K562 (cell line): Measurements from ENCODE around the gene F11R. TPM values are rescaled to one million over a fixed set of nuclear protein-coding genes. Genes with fewer than 3 reads are reported as not detected.

Source experiments
- ARNT ChIP-seq, 2 experiments: fragments of 450-650 bp; IDR thresholded peaks; 2 replicates each; pipeline ENCODE4 v1.6.1; 2016; ENCODE audit warnings: mild to moderate bottlenecking in 1 of 2
- KDM5B ChIP-seq: fragments of 200-600 bp; sonication (generic); IDR thresholded peaks from 2 replicates; pipeline ENCODE4 v1.6.1; 2012; ENCODE audit warnings: low read depth, mild to moderate bottlenecking, moderate library complexity, low read length, control low read depth, inconsistent platforms; ENCODE audit not compliant: insufficient replicate concordance
- PHTF2 ChIP-seq: fragments of 250-450 bp; sonication (Bioruptor Pico); IDR thresholded peaks from 2 replicates; pipeline ENCODE4 v1.5.0; 2021; ENCODE audit warnings: mild to moderate bottlenecking
- PURB ChIP-seq: sonication (generic); formaldehyde crosslinking; IDR thresholded peaks from 2 replicates; pipeline ENCODE4 v1.9.0; 2021; ENCODE audit warnings: low read depth, mild to moderate bottlenecking, missing genetic modification reagents
- RBBP5 ChIP-seq: fragments of 200-600 bp; sonication (generic); IDR thresholded peaks from 2 replicates; pipeline ENCODE4 v1.6.1; 2012; ENCODE audit warnings: borderline replicate concordance, mild to moderate bottlenecking, low read length, control low read depth, inconsistent platforms; ENCODE audit not compliant: insufficient read depth, poor library complexity, severe bottlenecking
- SMARCA5 ChIP-seq: fragments of 450-650 bp; IDR thresholded peaks from 2 replicates; pipeline ENCODE4 v1.6.1; 2016
- ZBTB1 ChIP-seq: sonication (generic); formaldehyde crosslinking; IDR thresholded peaks from 2 replicates; pipeline ENCODE4 v1.8.1; 2023; ENCODE audit warnings: missing genetic modification reagents, low read depth, mild to moderate bottlenecking, borderline replicate concordance
- polyA plus RNA-seq, 8 experiments: library from polyadenylated mRNA; depleted of rRNA in 4 of 8; stranded (reverse) in 5 of 8; unstranded in 3 of 8; fragments of >200 nt; fragmentation: Nextera tagmentation in 2 of 8; fragmentation: Illumina TruSeq in 1 of 8; extraction: Ambion mirVana in 2 of 8; extraction: Trizol in 1 of 8; gene quantifications; 2 replicates each; pipeline versions ENCODE4 v1.2.1 to v1.2.3, GENCODE V29; 2011 to 2014; ENCODE audit warnings: inconsistent platforms in 1 of 8, missing spikeins in 1 of 8
- total RNA-seq, 7 experiments: library from RNA; depleted of rRNA in 6 of 7; stranded (reverse); fragments of >200 nt in 6 of 7; fragmentation: Illumina TruSeq in 2 of 7; extraction: Trizol in 2 of 7; gene quantifications; 2 replicates each; pipeline versions ENCODE4 v1.2.1 to v1.2.3, GENCODE V29; 2011 to 2021; ENCODE audit warnings: low replicate concordance in 1 of 7
- TF ChIP-seq, protein P1 (sequence below): fragments of 200-600 bp; sonication (generic); IDR thresholded peaks from one replicate; pipeline ENCODE4 v1.6.1; 2012; ENCODE audit warnings: mild to moderate bottlenecking, low read depth, low read length, inconsistent platforms
- TF ChIP-seq, protein P2 (sequence below): sonication (generic); IDR thresholded peaks from 2 replicates; pipeline ENCODE4 v1.6.1; 2016
- TF ChIP-seq, protein P3 (sequence below): fragments of 450-650 bp; formaldehyde crosslinking; IDR thresholded peaks from 2 replicates; pipeline ENCODE4 v1.4.0; 2022; ENCODE audit warnings: missing genetic modification characterization
- TF ChIP-seq, protein P4 (sequence below): fragments of 250-450 bp; sonication (Bioruptor Pico); IDR thresholded peaks from 2 replicates; pipeline ENCODE4 v1.5.0; 2022; ENCODE audit warnings: mild to moderate bottlenecking

F11R gene
- total and polyA plus RNA-seq, 9 of the 15 experiments (the other 6 are each of a cell fraction or from before 2014, with no cell fraction given), result 27.4 to 187 (median 52.5) TPM

DNA sequence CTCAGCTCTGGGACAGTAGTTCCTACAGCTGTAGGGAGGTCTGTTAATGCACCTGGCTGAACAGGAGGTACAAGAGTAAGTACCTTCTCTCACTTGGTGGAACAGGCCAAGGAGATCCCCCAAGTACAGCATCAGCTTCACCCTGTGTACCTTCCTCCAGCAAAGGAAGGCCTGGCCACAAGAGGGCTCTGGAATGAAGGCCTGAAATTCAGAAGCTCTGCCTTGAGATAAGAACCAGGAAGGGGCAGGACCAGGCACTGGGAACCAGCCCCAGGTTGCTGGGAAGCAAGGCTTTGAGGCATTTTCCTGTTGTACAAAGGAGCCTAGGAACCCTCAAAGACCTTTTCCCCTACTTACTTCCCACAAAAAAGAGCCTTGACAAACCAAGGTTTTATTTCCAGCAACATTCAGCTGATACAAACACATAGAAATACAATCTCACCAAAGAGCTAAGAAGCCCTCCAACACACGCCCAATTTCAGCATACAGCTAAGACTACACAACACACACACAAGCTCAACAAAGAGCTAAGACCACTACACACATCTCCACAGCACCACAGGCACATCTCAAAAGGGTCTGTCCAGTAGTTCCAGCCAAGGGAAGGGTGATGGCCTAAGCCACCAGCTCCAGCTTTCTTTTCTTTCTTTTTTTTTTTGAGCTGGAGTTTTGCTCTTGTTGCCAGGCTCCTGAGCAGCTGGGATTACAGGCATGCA, 23.5 kb downstream of the F11R start (continued):
- TF ChIP-seq, protein P1, sequence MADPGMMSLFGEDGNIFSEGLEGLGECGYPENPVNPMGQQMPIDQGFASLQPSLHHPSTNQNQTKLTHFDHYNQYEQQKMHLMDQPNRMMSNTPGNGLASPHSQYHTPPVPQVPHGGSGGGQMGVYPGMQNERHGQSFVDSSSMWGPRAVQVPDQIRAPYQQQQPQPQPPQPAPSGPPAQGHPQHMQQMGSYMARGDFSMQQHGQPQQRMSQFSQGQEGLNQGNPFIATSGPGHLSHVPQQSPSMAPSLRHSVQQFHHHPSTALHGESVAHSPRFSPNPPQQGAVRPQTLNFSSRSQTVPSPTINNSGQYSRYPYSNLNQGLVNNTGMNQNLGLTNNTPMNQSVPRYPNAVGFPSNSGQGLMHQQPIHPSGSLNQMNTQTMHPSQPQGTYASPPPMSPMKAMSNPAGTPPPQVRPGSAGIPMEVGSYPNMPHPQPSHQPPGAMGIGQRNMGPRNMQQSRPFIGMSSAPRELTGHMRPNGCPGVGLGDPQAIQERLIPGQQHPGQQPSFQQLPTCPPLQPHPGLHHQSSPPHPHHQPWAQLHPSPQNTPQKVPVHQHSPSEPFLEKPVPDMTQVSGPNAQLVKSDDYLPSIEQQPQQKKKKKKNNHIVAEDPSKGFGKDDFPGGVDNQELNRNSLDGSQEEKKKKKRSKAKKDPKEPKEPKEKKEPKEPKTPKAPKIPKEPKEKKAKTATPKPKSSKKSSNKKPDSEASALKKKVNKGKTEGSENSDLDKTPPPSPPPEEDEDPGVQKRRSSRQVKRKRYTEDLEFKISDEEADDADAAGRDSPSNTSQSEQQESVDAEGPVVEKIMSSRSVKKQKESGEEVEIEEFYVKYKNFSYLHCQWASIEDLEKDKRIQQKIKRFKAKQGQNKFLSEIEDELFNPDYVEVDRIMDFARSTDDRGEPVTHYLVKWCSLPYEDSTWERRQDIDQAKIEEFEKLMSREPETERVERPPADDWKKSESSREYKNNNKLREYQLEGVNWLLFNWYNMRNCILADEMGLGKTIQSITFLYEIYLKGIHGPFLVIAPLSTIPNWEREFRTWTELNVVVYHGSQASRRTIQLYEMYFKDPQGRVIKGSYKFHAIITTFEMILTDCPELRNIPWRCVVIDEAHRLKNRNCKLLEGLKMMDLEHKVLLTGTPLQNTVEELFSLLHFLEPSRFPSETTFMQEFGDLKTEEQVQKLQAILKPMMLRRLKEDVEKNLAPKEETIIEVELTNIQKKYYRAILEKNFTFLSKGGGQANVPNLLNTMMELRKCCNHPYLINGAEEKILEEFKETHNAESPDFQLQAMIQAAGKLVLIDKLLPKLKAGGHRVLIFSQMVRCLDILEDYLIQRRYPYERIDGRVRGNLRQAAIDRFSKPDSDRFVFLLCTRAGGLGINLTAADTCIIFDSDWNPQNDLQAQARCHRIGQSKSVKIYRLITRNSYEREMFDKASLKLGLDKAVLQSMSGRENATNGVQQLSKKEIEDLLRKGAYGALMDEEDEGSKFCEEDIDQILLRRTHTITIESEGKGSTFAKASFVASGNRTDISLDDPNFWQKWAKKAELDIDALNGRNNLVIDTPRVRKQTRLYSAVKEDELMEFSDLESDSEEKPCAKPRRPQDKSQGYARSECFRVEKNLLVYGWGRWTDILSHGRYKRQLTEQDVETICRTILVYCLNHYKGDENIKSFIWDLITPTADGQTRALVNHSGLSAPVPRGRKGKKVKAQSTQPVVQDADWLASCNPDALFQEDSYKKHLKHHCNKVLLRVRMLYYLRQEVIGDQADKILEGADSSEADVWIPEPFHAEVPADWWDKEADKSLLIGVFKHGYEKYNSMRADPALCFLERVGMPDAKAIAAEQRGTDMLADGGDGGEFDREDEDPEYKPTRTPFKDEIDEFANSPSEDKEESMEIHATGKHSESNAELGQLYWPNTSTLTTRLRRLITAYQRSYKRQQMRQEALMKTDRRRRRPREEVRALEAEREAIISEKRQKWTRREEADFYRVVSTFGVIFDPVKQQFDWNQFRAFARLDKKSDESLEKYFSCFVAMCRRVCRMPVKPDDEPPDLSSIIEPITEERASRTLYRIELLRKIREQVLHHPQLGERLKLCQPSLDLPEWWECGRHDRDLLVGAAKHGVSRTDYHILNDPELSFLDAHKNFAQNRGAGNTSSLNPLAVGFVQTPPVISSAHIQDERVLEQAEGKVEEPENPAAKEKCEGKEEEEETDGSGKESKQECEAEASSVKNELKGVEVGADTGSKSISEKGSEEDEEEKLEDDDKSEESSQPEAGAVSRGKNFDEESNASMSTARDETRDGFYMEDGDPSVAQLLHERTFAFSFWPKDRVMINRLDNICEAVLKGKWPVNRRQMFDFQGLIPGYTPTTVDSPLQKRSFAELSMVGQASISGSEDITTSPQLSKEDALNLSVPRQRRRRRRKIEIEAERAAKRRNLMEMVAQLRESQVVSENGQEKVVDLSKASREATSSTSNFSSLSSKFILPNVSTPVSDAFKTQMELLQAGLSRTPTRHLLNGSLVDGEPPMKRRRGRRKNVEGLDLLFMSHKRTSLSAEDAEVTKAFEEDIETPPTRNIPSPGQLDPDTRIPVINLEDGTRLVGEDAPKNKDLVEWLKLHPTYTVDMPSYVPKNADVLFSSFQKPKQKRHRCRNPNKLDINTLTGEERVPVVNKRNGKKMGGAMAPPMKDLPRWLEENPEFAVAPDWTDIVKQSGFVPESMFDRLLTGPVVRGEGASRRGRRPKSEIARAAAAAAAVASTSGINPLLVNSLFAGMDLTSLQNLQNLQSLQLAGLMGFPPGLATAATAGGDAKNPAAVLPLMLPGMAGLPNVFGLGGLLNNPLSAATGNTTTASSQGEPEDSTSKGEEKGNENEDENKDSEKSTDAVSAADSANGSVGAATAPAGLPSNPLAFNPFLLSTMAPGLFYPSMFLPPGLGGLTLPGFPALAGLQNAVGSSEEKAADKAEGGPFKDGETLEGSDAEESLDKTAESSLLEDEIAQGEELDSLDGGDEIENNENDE, result no peak
- no peak for TF ChIP-seq RBBP5
- no peak for TF ChIP-seq KDM5B
- TF ChIP-seq PURB (CRISPR knock-in tag), result no peak
- TF ChIP-seq ZBTB1 (CRISPR knock-in tag), result no peak
- 0 out of 4 replicates have a peak, but pooled peaks of 1 of the 2 experiments have one; percentile 32 for TF ChIP-seq ARNT (IDR thresholded peaks at IDR 0.05)
- TF ChIP-seq SMARCA5, result no peak
- TF ChIP-seq, protein P2, sequence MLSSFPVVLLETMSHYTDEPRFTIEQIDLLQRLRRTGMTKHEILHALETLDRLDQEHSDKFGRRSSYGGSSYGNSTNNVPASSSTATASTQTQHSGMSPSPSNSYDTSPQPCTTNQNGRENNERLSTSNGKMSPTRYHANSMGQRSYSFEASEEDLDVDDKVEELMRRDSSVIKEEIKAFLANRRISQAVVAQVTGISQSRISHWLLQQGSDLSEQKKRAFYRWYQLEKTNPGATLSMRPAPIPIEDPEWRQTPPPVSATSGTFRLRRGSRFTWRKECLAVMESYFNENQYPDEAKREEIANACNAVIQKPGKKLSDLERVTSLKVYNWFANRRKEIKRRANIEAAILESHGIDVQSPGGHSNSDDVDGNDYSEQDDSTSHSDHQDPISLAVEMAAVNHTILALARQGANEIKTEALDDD, result no peak
- TF ChIP-seq PHTF2 (CRISPR knock-in tag), result no peak
- TF ChIP-seq, protein P3, sequence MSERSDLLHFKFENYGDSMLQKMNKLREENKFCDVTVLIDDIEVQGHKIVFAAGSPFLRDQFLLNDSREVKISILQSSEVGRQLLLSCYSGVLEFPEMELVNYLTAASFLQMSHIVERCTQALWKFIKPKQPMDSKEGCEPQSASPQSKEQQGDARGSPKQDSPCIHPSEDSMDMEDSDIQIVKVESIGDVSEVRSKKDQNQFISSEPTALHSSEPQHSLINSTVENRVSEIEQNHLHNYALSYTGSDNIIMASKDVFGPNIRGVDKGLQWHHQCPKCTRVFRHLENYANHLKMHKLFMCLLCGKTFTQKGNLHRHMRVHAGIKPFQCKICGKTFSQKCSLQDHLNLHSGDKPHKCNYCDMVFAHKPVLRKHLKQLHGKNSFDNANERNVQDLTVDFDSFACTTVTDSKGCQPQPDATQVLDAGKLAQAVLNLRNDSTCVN (CRISPR knock-in tag), result 0 out of 2 replicates have a peak, but pooled peaks have one; percentile 32
- TF ChIP-seq, protein P4, sequence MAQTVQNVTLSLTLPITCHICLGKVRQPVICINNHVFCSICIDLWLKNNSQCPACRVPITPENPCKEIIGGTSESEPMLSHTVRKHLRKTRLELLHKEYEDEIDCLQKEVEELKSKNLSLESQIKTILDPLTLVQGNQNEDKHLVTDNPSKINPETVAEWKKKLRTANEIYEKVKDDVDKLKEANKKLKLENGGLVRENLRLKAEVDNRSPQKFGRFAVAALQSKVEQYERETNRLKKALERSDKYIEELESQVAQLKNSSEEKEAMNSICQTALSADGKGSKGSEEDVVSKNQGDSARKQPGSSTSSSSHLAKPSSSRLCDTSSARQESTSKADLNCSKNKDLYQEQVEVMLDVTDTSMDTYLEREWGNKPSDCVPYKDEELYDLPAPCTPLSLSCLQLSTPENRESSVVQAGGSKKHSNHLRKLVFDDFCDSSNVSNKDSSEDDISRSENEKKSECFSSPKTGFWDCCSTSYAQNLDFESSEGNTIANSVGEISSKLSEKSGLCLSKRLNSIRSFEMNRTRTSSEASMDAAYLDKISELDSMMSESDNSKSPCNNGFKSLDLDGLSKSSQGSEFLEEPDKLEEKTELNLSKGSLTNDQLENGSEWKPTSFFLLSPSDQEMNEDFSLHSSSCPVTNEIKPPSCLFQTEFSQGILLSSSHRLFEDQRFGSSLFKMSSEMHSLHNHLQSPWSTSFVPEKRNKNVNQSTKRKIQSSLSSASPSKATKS (CRISPR knock-in tag), result no peak
